Suprapubic skin (tissue), 4 donors: ENCODE data around the gene NPS. TPM values are rescaled to one million over a fixed set of nuclear protein-coding genes. Genes with fewer than 3 reads are reported as not detected.

Source experiments
- DNase-seq, 2 donors: peaks; one replicate each; pipeline ENCODE4 v3.0.0-alpha.2; 2019; ENCODE audit warnings: low spot score in 2 of 2
- H3K27ac ChIP-seq: fragments of 200-600 bp; sonication (generic); one replicate; pipeline ENCODE4 v1.5.1; 2019
- H3K27me3 ChIP-seq: fragments of 200-600 bp; sonication (generic); one replicate; pipeline ENCODE4 v1.5.1; 2019
- H3K36me3 ChIP-seq: fragments of 200-600 bp; sonication (generic); one replicate; pipeline ENCODE4 v1.5.1; 2019
- H3K4me1 ChIP-seq: fragments of 200-600 bp; sonication (generic); one replicate; pipeline ENCODE4 v1.5.1; 2019
- H3K4me3 ChIP-seq: fragments of 200-600 bp; sonication (generic); one replicate; pipeline ENCODE4 v1.5.1; 2019; ENCODE audit warnings: mild to moderate bottlenecking
- H3K9me3 ChIP-seq: fragments of 200-600 bp; sonication (generic); one replicate; pipeline ENCODE4 v1.5.1; 2019
- EP300 ChIP-seq: sonication (generic); formaldehyde crosslinking; IDR thresholded peaks from one replicate; pipeline ENCODE4 v1.6.1; 2017; ENCODE audit warnings: antibody characterized with exemption
- POLR2A ChIP-seq, 2 donors: fragments of 450-650 bp; IDR thresholded peaks; one replicate each; pipeline ENCODE4 v1.6.1; 2017; ENCODE audit warnings: antibody characterized with exemption in 2 of 2, mild to moderate bottlenecking in 2 of 2, moderate library complexity in 2 of 2
- POLR2AphosphoS5 ChIP-seq, 3 donors: sonication (generic); formaldehyde crosslinking; IDR thresholded peaks; one replicate each; pipeline ENCODE4 v1.6.1; 2017; ENCODE audit warnings: antibody characterized with exemption in 3 of 3
- WGBS: methylation state at CpG from one replicate; pipeline ENCODE4 v1.1.5; 2018; 5-methylcytosine and 5-hydroxymethylcytosine counted together
- total RNA-seq, 4 donors: library from RNA; depleted of rRNA; stranded (reverse); fragments of >200 nt; gene quantifications; one replicate each; pipeline ENCODE4 v1.1.0, GENCODE V29; 2016
- TF ChIP-seq, protein P1 (sequence below), 2 donors: fragments of 200-600 bp in 1 of 2; fragments of 450-650 bp in 1 of 2; sonication (generic) in 1 of 2; IDR thresholded peaks; one replicate each; pipeline ENCODE4 v1.5.1; 2016 to 2019; ENCODE audit warnings: antibody characterized with exemption in 2 of 2, mild to moderate bottlenecking in 1 of 2, moderate library complexity in 1 of 2

Gene NPS
- total RNA-seq, 4 donors from 2014 or later, result not detected

DNA sequence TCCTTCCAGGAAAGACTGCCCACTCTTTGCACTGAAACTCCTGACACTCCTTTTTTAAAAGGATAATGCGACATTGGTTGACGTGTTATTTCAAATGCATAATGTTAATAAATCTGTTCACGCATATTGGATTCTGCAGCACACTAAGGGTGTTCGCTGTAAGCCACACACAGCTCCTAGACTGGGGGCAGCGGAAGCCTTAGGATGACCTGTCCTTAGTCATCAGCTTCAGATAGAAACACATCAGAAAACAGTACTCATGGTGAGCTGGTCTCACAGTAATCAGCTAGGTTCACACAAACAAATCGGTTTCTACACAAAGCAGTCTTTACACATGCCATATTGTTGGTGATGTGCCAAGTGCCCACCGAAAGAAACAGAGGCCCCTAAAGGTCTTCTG is 4.3 kb downstream of the NPS start:
- H3K27me3 ChIP-seq, result peaks cover 11% of the 10 kb centered on the region
- H3K9me3 ChIP-seq, result no peaks in the 10 kb centered on the region
- no peak for DNase-seq
- WGBS, result 90% methylated on average over 7 of the region's 7 CpGs
- H3K4me3 ChIP-seq, result no peak overlapping the region
- no peaks in the 10 kb centered on the region for H3K4me1 ChIP-seq
- H3K27ac ChIP-seq, result no peak overlapping the region
- H3K36me3 ChIP-seq, result no peaks in the 10 kb centered on the region
- TF ChIP-seq POLR2AphosphoS5 (IDR thresholded peaks at IDR 0.05), result no peak
- TF ChIP-seq EP300, result no peak
- no peak for TF ChIP-seq POLR2A (IDR thresholded peaks at IDR 0.05)
- TF ChIP-seq, protein P1, sequence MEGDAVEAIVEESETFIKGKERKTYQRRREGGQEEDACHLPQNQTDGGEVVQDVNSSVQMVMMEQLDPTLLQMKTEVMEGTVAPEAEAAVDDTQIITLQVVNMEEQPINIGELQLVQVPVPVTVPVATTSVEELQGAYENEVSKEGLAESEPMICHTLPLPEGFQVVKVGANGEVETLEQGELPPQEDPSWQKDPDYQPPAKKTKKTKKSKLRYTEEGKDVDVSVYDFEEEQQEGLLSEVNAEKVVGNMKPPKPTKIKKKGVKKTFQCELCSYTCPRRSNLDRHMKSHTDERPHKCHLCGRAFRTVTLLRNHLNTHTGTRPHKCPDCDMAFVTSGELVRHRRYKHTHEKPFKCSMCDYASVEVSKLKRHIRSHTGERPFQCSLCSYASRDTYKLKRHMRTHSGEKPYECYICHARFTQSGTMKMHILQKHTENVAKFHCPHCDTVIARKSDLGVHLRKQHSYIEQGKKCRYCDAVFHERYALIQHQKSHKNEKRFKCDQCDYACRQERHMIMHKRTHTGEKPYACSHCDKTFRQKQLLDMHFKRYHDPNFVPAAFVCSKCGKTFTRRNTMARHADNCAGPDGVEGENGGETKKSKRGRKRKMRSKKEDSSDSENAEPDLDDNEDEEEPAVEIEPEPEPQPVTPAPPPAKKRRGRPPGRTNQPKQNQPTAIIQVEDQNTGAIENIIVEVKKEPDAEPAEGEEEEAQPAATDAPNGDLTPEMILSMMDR (IDR thresholded peaks at IDR 0.05), result no peak

DNA sequence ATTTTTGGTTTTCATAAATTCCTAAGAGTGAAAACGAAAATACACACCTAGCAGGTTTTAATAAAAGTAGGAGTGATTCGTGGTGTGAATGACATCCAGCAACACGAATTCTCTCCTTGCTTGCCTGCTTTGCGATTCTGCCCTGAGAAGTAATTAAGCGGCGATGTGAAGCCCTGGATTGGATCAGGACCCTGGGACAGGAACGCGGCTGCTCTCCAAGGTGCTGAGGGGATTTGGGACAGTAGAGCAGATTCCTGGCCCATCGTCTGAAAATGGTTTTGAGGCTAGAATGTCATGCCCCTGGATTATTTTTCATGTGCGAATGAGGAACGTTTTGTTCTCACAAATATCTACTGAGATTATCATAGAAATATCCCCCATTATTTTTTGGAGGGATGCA is 7.8 kb downstream of the NPS start:
- peaks cover 17% of the 10 kb centered on the region for H3K27me3 ChIP-seq
- no peaks in the 10 kb centered on the region for H3K4me1 ChIP-seq
- no peak for TF ChIP-seq POLR2A (IDR thresholded peaks at IDR 0.05)
- TF ChIP-seq EP300, result no peak
- TF ChIP-seq, protein P1 (IDR thresholded peaks at IDR 0.05), result no peak
- TF ChIP-seq POLR2AphosphoS5 (IDR thresholded peaks at IDR 0.05), result no peak
- DNase-seq, result no peak
- no peaks in the 10 kb centered on the region for H3K36me3 ChIP-seq
- H3K4me3 ChIP-seq, result no peak overlapping the region
- no peak overlapping the region for H3K27ac ChIP-seq
- 7% methylated on average over 11 of the region's 11 CpGs for WGBS
- no peaks in the 10 kb centered on the region for H3K9me3 ChIP-seq

DNA sequence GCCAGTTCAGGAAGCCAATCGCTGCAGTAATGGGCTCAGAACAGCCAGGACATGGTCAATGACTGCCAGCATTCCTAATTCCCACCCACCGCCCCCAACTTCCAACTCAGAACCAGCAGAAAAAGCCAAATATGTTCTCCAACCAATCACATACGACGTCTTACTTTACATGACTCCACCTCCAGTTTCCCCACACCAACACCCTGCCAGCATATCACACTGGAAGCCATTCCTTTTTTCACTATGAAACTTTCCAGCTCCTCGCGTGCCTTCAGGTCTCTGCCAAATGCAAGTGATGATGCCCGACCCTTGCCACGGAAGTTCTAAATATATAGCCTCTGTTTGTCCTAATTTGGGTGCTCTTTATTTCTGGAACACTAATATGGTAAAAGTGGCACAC is 12.5 kb downstream of the NPS start:
- WGBS, result 65% methylated on average over 8 of the region's 8 CpGs
- Histone ChIP-seq H3K4me1 (no peaks in the 10 kb centered on the region), H3K4me3 (no peak overlapping the region), H3K27me3 (peaks cover 7% of the 10 kb centered on the region), H3K27ac (no peak overlapping the region), H3K36me3 (no peaks in the 10 kb centered on the region), H3K9me3 (no peaks in the 10 kb centered on the region)
- no peak for TF ChIP-seq POLR2AphosphoS5 (IDR thresholded peaks at IDR 0.05)
- no peak for TF ChIP-seq EP300
- TF ChIP-seq POLR2A (IDR thresholded peaks at IDR 0.05), result no peak
- TF ChIP-seq, protein P1 (IDR thresholded peaks at IDR 0.05), result no peak
- DNase-seq, result no peak

DNA sequence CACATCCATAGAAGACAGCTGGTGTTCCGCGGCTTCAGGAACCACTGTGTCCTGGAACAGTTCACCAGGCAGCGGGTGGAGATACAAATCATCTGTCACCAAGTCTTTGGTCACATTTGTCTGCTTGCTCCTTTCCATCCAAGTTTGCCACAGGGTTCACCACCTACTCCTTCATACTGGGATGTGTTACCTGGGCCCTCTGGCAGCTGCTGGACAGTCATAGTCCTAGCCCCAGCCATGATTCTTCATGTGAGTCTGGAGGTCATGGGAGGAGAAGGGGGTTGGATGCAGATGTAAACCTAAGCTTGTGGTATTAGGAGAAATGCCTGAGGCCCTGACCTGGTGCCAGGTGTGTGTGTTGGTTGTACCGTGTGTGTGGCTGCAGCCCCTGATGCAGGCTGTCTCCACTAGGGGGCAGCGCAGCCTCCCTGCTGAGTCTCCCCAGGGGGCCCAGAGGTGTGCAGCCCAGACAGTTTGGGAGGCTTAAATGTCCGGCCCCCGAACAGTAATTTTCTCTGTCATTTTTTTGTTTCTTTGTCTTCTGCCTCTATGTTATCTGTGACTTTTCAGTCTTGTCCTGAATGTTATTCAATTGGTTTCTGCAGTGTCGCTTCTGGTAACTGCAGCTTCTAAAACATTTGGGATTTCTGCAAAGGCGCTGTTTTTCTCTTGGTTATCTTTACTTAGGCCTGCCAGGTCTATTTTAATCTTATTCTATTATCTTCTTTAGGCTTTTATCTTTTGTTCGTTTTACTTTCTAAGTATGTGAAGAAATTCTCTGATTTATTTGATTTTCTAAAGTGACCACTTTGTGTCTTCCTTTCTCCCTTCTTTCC is 14.8 kb downstream of the NPS start:
- Histone ChIP-seq H3K4me1 (no peaks in the 10 kb centered on the region), H3K36me3 (no peaks in the 10 kb centered on the region), H3K9me3 (no peaks in the 10 kb centered on the region), H3K27ac (no peak overlapping the region), H3K27me3 (peaks cover under 1% of the 10 kb centered on the region), H3K4me3 (no peak overlapping the region)
- no peak for DNase-seq
- WGBS, result 71% methylated on average over 10 of the region's 10 CpGs
- no peak for TF ChIP-seq POLR2A (IDR thresholded peaks at IDR 0.05)
- TF ChIP-seq, protein P1 (IDR thresholded peaks at IDR 0.05), result peak in 1 of 2 donors; percentile 27

GRCh38 chr10:127564644-127565043 is 15.5 kb downstream of the NPS start:
- TF ChIP-seq EP300 (no peak), POLR2A (IDR thresholded peaks at IDR 0.05) (no peak), POLR2AphosphoS5 (IDR thresholded peaks at IDR 0.05) (no peak)
- TF ChIP-seq, protein P1 (IDR thresholded peaks at IDR 0.05), result no peak
- Histone ChIP-seq H3K36me3 (no peaks in the 10 kb centered on the region), H3K4me3 (no peak overlapping the region), H3K9me3 (no peaks in the 10 kb centered on the region), H3K27me3 (peaks cover under 1% of the 10 kb centered on the region), H3K27ac (no peak overlapping the region), H3K4me1 (no peaks in the 10 kb centered on the region)
- DNase-seq, result no peak
- whole genome bisulfite sequencing, result 83% methylated on average over 4 of the region's 4 CpGs
